Loucy (cell line): Measurements from ENCODE around the gene TSPAN9.

ENCODE experiments used
- CTCF ChIP-seq: fragments of 200-600 bp; sonication (generic); conservative IDR thresholded peaks from 2 replicates; pipeline ENCODE4 v1.5.1; 2014; ENCODE audit warnings: mild to moderate bottlenecking, antibody characterized with exemption, low read length
- EZH2phosphoT487 ChIP-seq: fragments of 200-600 bp; IDR thresholded peaks from 2 replicates; pipeline ENCODE4 v1.6.1; 2018; ENCODE audit warnings: antibody characterized with exemption, mild to moderate bottlenecking, moderate library complexity, borderline replicate concordance

GRCh38 chr12:3158851-3159465 lies 81.8 kb downstream of the TSPAN9 start:
- TF ChIP-seq CTCF: no peak
- no peak for TF ChIP-seq EZH2phosphoT487
